SK-N-SH (cell line): ENCODE results near the gene TMEM223. TPM values are rescaled to one million over a fixed set of nuclear protein-coding genes. Genes with fewer than 3 reads are reported as not detected.

Experiments
- CTCF ChIA-PET: fragments of 300-600, 350-600 bp; formaldehyde crosslinking; extraction: SDS; loops from one replicate; lab custom pipeline; 2021; lab: Yijun Ruan, JAX
- POLR2A ChIA-PET: fragments of 350-600 bp; sonication (Branson Sonifier 250); formaldehyde crosslinking; extraction: SDS; loops from one replicate; lab custom pipeline; 2020; ENCODE audit warnings: antibody characterized with exemption, inconsistent platforms; lab: Yijun Ruan, JAX
- DNase-seq: peaks from one replicate; pipeline ENCODE4 v3.0.0; 2012
- H2AFZ ChIP-seq: fragments of 200-600 bp; sonication (generic); 2 replicates; pipeline ENCODE4 v1.8.1; 2016; ENCODE audit warnings: antibody characterized with exemption, mild to moderate bottlenecking, low read depth
- H3F3A ChIP-seq: fragments of 200-600 bp; sonication (generic); replicated peaks from 2 replicates; pipeline ENCODE3; 2016; ENCODE audit warnings: antibody characterized with exemption, mild to moderate bottlenecking; ENCODE audit not compliant: insufficient read depth
- H3K27ac ChIP-seq, 2 experiments: fragments of 200-500 bp in 1 of 2; fragments of 200-600 bp in 1 of 2; sonication (Bioruptor generic) in 1 of 2; sonication (generic), shearing (Covaris generic) in 1 of 2; 2 replicates each; pipeline versions ENCODE4 v1.5.1 to v1.6.1; 2014 to 2016; ENCODE audit warnings: low read depth in 2 of 2, inconsistent platforms in 1 of 2, low read length in 1 of 2, mild to moderate bottlenecking in 1 of 2, mixed read lengths in 1 of 2
- H3K27me3 ChIP-seq: fragments of 200-600 bp; sonication (generic), shearing (Covaris generic); 2 replicates; pipeline ENCODE4 v1.6.1; 2016; ENCODE audit warnings: mixed run types; ENCODE audit not compliant: insufficient read depth
- H3K36me3 ChIP-seq, 2 experiments: fragments of 200-500 bp in 1 of 2; fragments of 200-600 bp in 1 of 2; sonication (Bioruptor generic) in 1 of 2; sonication (generic) in 1 of 2; replicated peaks in 1 of 2; 2 replicates each; pipeline versions ENCODE3 to v1.5.1; 2014 to 2016; ENCODE audit warnings: low read length in 1 of 2, mild to moderate bottlenecking in 1 of 2; ENCODE audit not compliant: insufficient read depth in 2 of 2, control insufficient read depth in 1 of 2
- H3K4me1 ChIP-seq, 2 experiments: fragments of 200-500 bp in 1 of 2; fragments of 200-600 bp in 1 of 2; sonication (Bioruptor generic) in 1 of 2; sonication (generic), shearing (Covaris generic) in 1 of 2; 2 replicates each; pipeline versions ENCODE4 v1.5.1 to v1.6.1; 2014 to 2016; ENCODE audit warnings: low read depth in 1 of 2, low read length in 1 of 2, mixed run types in 1 of 2; ENCODE audit not compliant: insufficient read depth in 2 of 2, control insufficient read depth in 1 of 2
- H3K4me2 ChIP-seq: fragments of 200-600 bp; sonication (generic), shearing (Covaris generic); 2 replicates; pipeline ENCODE4 v1.6.1; 2017; ENCODE audit warnings: mixed run types
- H3K4me3 ChIP-seq, 2 experiments: fragments of 200-500 bp in 1 of 2; fragments of 200-600 bp in 1 of 2; sonication (Bioruptor generic) in 1 of 2; sonication (generic), shearing (Covaris generic) in 1 of 2; 2 replicates each; pipeline versions ENCODE4 v1.5.1 to v1.8.1; 2014 to 2016; ENCODE audit warnings: low read depth in 2 of 2, inconsistent platforms in 1 of 2, low read length in 1 of 2, mild to moderate bottlenecking in 1 of 2, mixed read lengths in 1 of 2, moderate library complexity in 1 of 2
- H3K79me2 ChIP-seq: fragments of 200-600 bp; sonication (generic); 2 replicates; pipeline ENCODE4 v1.8.1; 2017; ENCODE audit warnings: mild to moderate bottlenecking; ENCODE audit not compliant: insufficient read depth
- H3K9ac ChIP-seq: fragments of 200-600 bp; sonication (generic); 2 replicates; pipeline ENCODE4 v1.6.1; 2017; ENCODE audit warnings: mixed run types
- H3K9me2 ChIP-seq: fragments of 200-600 bp; sonication (generic); 2 replicates; pipeline ENCODE4 v1.6.1; 2017; ENCODE audit warnings: mixed run types
- H3K9me3 ChIP-seq: fragments of 200-600 bp; sonication (generic); 2 replicates; pipeline ENCODE4 v1.6.1; 2017; ENCODE audit warnings: mixed run types, mild to moderate bottlenecking, moderate library complexity
- H4K20me1 ChIP-seq: fragments of 200-600 bp; sonication (generic); 2 replicates; pipeline ENCODE4 v1.6.1; 2017; ENCODE audit warnings: mild to moderate bottlenecking, mixed run types; ENCODE audit not compliant: insufficient read depth
- CHD2 ChIP-seq: fragments of 150-350 bp; IDR thresholded peaks from 2 replicates; pipeline ENCODE4 v1.6.1; 2018; ENCODE audit warnings: low read length; ENCODE audit not compliant: partially characterized antibody
- CTCF ChIP-seq: fragments of 200-600 bp; sonication (generic); IDR thresholded peaks from 2 replicates; pipeline ENCODE4 v1.6.1; 2017; ENCODE audit warnings: antibody characterized with exemption, mild to moderate bottlenecking, moderate library complexity
- ELF1 ChIP-seq: IDR thresholded peaks from 2 replicates; pipeline ENCODE4 v1.4.0; 2012
- EP300 ChIP-seq, 2 experiments: IDR thresholded peaks; 2 replicates each; pipeline versions ENCODE4 v1.4.0 to v1.6.1; 2012; ENCODE audit warnings: borderline replicate concordance in 1 of 2, low read depth in 1 of 2, low read length in 1 of 2
- FOSL2 ChIP-seq: IDR thresholded peaks from 2 replicates; pipeline ENCODE4 v1.4.0; 2012; ENCODE audit warnings: low read depth, mild to moderate bottlenecking, moderate library complexity, borderline replicate concordance
- FOXJ3 ChIP-seq: sonication (generic); formaldehyde crosslinking; IDR thresholded peaks from 2 replicates; pipeline ENCODE4 v1.5.1; 2020; ENCODE audit warnings: mild to moderate bottlenecking, missing genetic modification reagents
- FOXM1 ChIP-seq: IDR thresholded peaks from 2 replicates; pipeline ENCODE4 v1.4.0; 2012; ENCODE audit warnings: low read depth, mild to moderate bottlenecking
- GATA2 ChIP-seq: sonication (generic); formaldehyde crosslinking; IDR thresholded peaks from 2 replicates; pipeline ENCODE4 v1.5.0; 2020; ENCODE audit warnings: mild to moderate bottlenecking, missing genetic modification reagents
- JUND ChIP-seq: IDR thresholded peaks from 2 replicates; pipeline ENCODE4 v1.4.0; 2012
- MAX ChIP-seq: IDR thresholded peaks from 2 replicates; pipeline ENCODE4 v1.4.0; 2012; ENCODE audit warnings: low read depth
- MXI1 ChIP-seq: IDR thresholded peaks from 2 replicates; pipeline ENCODE4 v1.6.1; 2012; ENCODE audit warnings: mild to moderate bottlenecking, low read depth, low read length, improper control_type of control experiment
- NFIC ChIP-seq: IDR thresholded peaks from 2 replicates; pipeline ENCODE4 v1.4.0; 2012; ENCODE audit warnings: borderline replicate concordance
- NRF1 ChIP-seq: IDR thresholded peaks from 2 replicates; pipeline ENCODE4 v1.6.1; 2012; ENCODE audit warnings: low read depth, mild to moderate bottlenecking, low read length
- PBX3 ChIP-seq: IDR thresholded peaks from 2 replicates; pipeline ENCODE4; 2012
- POLR2AphosphoS5 ChIP-seq: IDR thresholded peaks from 2 replicates; pipeline ENCODE4 v1.6.1; 2012; ENCODE audit warnings: low read depth, low read length
- RAD21 ChIP-seq: IDR thresholded peaks from 2 replicates; pipeline ENCODE4 v1.6.1; 2012; ENCODE audit warnings: mild to moderate bottlenecking, low read length
- RCOR1 ChIP-seq: fragments of 150-350 bp; IDR thresholded peaks from 2 replicates; pipeline ENCODE4 v1.6.1; 2017; ENCODE audit warnings: antibody characterized with exemption, low read length
- RXRA ChIP-seq: IDR thresholded peaks from 2 replicates; pipeline ENCODE4 v1.4.0; 2012; ENCODE audit warnings: low read depth, mild to moderate bottlenecking, borderline replicate concordance
- SMC3 ChIP-seq: IDR thresholded peaks from 2 replicates; pipeline ENCODE4 v1.6.1; 2012; ENCODE audit warnings: low read depth, low read length, improper control_type of control experiment
- TAF1 ChIP-seq: IDR thresholded peaks from 2 replicates; pipeline ENCODE4 v1.6.1; 2012; ENCODE audit warnings: low read depth, mild to moderate bottlenecking, low read length, moderate library complexity, borderline replicate concordance
- TCF12 ChIP-seq: IDR thresholded peaks from 2 replicates; pipeline ENCODE4 v1.4.0; 2012
- TEAD4 ChIP-seq: IDR thresholded peaks from 2 replicates; pipeline ENCODE4 v1.4.0; 2012; ENCODE audit warnings: mild to moderate bottlenecking, borderline replicate concordance; ENCODE audit not compliant: insufficient read depth
- USF1 ChIP-seq: IDR thresholded peaks from 2 replicates; pipeline ENCODE4 v1.4.0; 2012; ENCODE audit warnings: low read depth, borderline replicate concordance
- USF2 ChIP-seq: fragments of 150-350 bp; IDR thresholded peaks from 2 replicates; pipeline ENCODE4 v1.6.1; 2017; ENCODE audit warnings: antibody characterized with exemption, low read length, low read depth, borderline replicate concordance
- YY1 ChIP-seq: IDR thresholded peaks from 2 replicates; pipeline ENCODE4 v1.4.0; 2012; ENCODE audit warnings: low read depth, mild to moderate bottlenecking
- ZBTB33 ChIP-seq: IDR thresholded peaks from 2 replicates; pipeline ENCODE4 v1.4.0; 2012; ENCODE audit warnings: low read depth, borderline replicate concordance
- WGBS: methylation state at CpG from one replicate; pipeline ENCODE4 v1.1.6; 2017; ENCODE audit warnings: low lambda C conversion rate; 5-methylcytosine and 5-hydroxymethylcytosine counted together
- polyA plus RNA-seq, 3 experiments: library from polyadenylated mRNA; depleted of rRNA; stranded (reverse); fragments of >200 nt; gene quantifications; 2 replicates each; pipeline ENCODE4 v1.2.3, GENCODE V29; 2012

The TMEM223 gene
- polyA plus RNA-seq, 1 of the 3 experiments (the other 2 are of a cell fraction): 30.4 TPM

GRCh38 chr11:62771144-62772021 is 20.4 kb downstream of the TMEM223 start, which contains the start of gene TAF6L:
TSS of gene TAF6L (plus strand) at chr11:62771396. CDS start at chr11:62775784, 4,388 bp downstream.
- H2AFZ ChIP-seq: peak within 1 kb of the TSS; percentile 82
- ChIA-PET CTCF (interaction anchor here (1.0 to 9.8 kb wide), 10 partner anchors 11 to 110 kb away, joined by 3 to 130 read pairs (median 4); partner anchors contain the start of genes HNRNPUL2, SLC3A2, TMEM179B and ZBTB3), POLR2A (interaction anchor here (0.6 to 3.4 kb wide), 12 partner anchors 10 to 106 kb away, joined by 3 to 21 read pairs (median 4); partner anchors contain the start of genes C11orf98, CSKMT, HNRNPUL2 and POLR2G)
- peak within 1 kb of the TSS; percentile 86 for H3K4me2 ChIP-seq
- DNase-seq: peak; percentile 98
- H3K4me3 ChIP-seq: peak within 1 kb of the TSS; percentile 56 to 74
- H3K9me3 ChIP-seq: no peaks in the 10 kb centered on the region
- peak within 1 kb of the TSS; percentile 71 for H3K9ac ChIP-seq
- H3K79me2 ChIP-seq: peaks cover 32% of the 10 kb centered on the region
- H3K36me3 ChIP-seq: peaks cover 12 to 15% of the 10 kb centered on the region in 2 experiments
- no peaks in the 10 kb centered on the region for H4K20me1 ChIP-seq
- no peaks in the 10 kb centered on the region for H3K9me2 ChIP-seq
- peaks cover 30% of the 10 kb centered on the region for H3F3A ChIP-seq
- no peaks in the 10 kb centered on the region for H3K27me3 ChIP-seq
- peak within 1 kb of the TSS; percentile 85 to 88 for H3K27ac ChIP-seq
- H3K4me1 ChIP-seq: peaks cover 0 to 15% of the 10 kb centered on the region in 2 experiments; a peak in 1 of 4 replicates
- 4% methylated on average over 19 of the region's 60 CpGs for WGBS
- TF ChIP-seq FOXJ3: no peak
- TF ChIP-seq USF2: peak; percentile 83
- no peak for TF ChIP-seq TCF12
- peak; percentile 51 for TF ChIP-seq NRF1
- TF ChIP-seq GATA2 (CRISPR knock-in tag): no peak
- TF ChIP-seq CTCF: no peak
- TF ChIP-seq TEAD4: no peak
- no peak for TF ChIP-seq PBX3
- no peak; the same call in 1 of the 2 replicates for TF ChIP-seq RXRA
- peak; percentile 77 for TF ChIP-seq MAX
- TF ChIP-seq TAF1: no peak; the same call in 1 of the 2 replicates
- TF ChIP-seq EP300 (IDR thresholded peaks at IDR 0.05; ENCODE audit: borderline replicate concordance in 1 of 2, low read depth in 1 of 2, low read length in 1 of 2): no peak
- TF ChIP-seq ZBTB33: no peak
- TF ChIP-seq NFIC: no peak
- TF ChIP-seq YY1: no peak
- no peak for TF ChIP-seq RAD21
- TF ChIP-seq CHD2: no peak
- no peak for TF ChIP-seq FOSL2
- no peak for TF ChIP-seq SMC3
- peak; percentile 92 for TF ChIP-seq USF1
- peak; percentile 88 for TF ChIP-seq MXI1
- TF ChIP-seq FOXM1: no peak
- TF ChIP-seq JUND: no peak
- TF ChIP-seq POLR2AphosphoS5: peak; percentile 74
- no peak for TF ChIP-seq ELF1
- no peak for TF ChIP-seq RCOR1
